Left lobe of liver (tissue), 2 donors: ENCODE data around the gene AKAP3. TPM values are rescaled to one million over a fixed set of nuclear protein-coding genes. Genes with fewer than 3 reads are reported as not detected.

Experiments used
- ATAC-seq: fragments of 200-7000 bp; cut with Tn5 transposase; one replicate; pipeline ENCODE4 v1.9.1; 2020; ENCODE audit warnings: mild to moderate bottlenecking, moderate library complexity
- DNase-seq: peaks from one replicate; pipeline ENCODE4 v3.0.0-alpha.2; 2020; ENCODE audit warnings: low spot score
- total RNA-seq: library from RNA; stranded (reverse); gene quantifications from one replicate; pipeline ENCODE4 v1.2.1, GENCODE V29; 2021
- donor health status: DM: no; HTN: no; CAD: no; lungs with moderate emphysema.
- donor health status: DM: no; HTN: yes; CAD: no.

Gene AKAP3
- 1.6 TPM for total RNA-seq

DNA sequence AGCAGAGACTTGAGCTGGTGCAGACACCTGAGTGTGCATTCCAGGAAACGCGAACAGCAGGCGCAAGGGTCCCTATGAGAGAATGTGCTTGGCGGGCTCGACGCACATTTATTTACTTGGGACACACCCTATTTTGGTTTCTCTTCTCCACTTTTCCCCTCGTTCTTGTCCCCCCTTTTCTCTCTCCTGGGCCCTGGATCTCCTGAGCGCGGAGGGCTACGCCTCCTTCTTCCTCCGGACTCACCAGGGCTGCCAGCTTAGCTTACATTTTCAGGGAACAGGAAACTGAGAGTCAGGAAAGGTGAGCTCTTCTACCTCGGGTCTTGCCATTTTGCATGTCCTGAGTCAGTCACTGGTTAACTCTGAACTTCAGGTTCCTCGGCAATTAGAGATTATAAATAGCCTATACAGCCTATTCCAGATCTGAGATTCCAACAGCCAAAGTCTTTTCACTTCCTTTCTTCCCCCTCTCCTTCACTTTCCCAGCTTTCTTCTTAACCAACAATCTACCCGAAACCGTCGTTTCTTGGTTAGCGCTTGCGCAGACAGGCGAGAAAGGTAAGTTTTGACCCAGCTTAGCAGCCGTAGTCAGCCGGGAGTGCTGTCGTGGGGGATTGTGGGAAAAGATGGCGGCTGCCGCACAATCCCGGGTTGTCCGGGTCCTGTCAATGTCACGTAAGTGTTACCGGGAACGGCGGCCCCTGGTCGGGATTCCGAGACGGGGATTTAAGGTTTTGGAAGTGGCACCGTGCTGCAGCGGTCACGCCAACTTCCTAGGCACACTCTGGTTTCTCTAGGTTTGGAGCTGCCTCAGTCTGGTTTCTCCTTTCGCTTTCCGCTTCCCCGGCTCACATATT is at the start of gene AKAP3, which contains the start of gene NDUFA9:
Gene AKAP3, minus strand, starts transcription at position 551 of the 857 bp plus-strand sequence. CDS start 10,855 bp downstream, outside the sequence.
Gene NDUFA9, plus strand, starts transcription at position 614 of the 857 bp plus-strand sequence. Its CDS starts 13 bp downstream, at position 627.
- peak; percentile 91 for DNase-seq
- peak; percentile 97 for ATAC-seq

DNA sequence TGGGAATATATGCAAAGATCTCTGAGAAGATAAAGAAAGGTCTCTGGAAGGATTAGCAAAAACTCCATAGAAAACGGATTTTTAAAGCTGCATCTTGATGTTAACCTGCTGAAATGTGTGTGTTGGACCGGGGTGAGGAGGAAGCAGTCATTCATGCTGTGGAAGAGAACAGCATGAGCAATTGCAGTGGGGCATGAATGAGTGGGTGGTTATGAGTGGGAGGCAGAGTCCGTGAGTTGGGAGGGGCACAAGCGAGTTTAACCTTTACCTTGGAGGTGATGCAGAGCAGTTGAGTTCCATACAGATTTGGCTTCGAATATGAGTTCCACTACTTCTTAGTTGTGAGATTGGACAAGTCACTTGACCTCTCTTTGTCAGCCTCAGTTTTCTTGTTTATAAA is 41.9 kb upstream of the AKAP3 start:
- ATAC-seq (no peak), DNase-seq (no peak)

- ATAC-seq (no peak), DNase-seq (no peak)
These were observed 36.5 kb upstream of the AKAP3 start for GRCh38 chr12:4685317-4685716.

DNA sequence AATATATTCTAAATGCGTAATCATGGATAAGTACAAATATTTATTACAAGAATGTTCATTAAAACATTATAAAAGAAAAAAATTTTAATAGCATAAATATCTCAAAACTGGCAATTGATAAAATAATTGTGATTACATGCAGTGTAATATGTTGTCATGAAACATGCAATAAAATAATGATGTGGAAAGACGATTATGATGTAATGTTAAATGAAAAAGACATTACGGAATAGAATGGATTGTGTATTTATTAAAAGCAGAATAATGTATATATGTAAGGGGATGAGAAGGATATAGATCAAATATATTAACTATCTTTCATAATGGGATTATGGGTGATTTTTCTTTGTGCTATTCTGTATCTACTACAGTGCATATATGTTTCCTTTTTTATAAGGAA is 32.9 kb upstream of the AKAP3 start:
- DNase-seq, result no peak
- no peak for ATAC-seq

DNA sequence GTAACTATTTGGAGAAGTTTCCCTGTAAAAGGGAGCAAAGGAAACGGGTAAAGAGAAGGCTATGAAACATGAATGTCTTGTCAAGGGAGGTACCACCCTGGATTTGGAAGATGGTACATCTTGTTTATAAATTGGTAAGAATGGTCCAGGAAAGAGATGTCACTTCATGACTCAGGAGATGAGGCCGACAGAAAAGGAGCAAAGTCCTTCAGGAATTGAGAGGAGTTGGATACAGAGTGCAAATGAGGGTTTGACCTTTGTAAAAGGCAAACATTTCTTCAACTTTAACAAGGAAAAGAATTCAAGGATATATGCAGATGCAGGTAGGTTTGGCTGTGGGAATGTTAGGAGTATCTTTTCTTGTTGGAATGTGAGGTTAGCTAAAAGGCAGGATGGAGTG is 30.9 kb upstream of the AKAP3 start:
- no peak for DNase-seq
- ATAC-seq, result no peak

- DNase-seq (no peak), ATAC-seq (no peak)
These were observed 16.4 kb upstream of the AKAP3 start for GRCh38 chr12:4665236-4665635.

DNA sequence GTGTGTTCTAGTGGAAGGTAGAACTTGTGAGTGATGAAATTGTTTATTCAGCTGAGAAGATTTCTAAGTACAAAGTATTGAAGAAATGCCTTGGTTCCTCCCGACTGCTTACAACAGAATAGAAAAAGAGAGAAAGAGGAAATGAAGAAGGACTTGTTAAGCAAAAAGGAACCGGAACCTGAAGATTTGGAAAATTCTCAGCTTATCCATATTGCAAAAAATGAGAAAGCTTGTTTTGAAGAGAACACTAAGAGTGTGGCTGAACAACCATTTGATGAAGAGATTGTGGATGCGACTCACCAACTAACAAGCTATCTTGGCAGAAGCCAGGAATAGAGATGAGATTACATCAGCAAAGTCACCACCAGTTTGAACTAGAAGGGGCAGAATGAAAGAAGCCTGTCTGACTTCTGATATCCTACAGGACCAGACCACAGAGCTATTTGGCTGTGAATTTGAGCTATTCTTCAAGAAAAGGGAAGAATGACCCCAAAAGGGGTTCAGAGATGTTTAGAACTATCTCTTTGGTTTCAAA is 15.2 kb upstream of the AKAP3 start:
- DNase-seq (no peak), ATAC-seq (no peak)

- no peak for ATAC-seq
- DNase-seq, result no peak
These were observed 4.8 kb upstream of the AKAP3 start for GRCh38 chr12:4653691-4654090.

DNA sequence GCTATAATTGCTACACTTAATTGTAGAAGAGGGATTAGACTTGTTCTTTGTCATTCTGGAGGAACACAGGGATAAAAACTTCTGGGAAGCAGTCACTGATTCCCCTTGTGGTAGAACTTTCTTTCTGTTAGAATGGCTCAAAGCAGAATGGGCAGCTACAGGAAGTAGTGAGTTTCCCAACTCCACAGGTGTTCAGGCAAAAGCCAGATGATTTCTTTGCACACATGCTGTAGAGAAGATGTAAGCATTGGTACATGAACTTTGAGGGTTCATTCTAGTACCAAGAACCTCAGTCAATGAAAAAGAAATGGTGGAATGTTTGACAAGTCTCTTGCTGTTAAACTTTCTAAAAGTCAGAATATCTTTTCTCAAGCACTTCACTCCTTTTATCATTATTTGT is 4.4 kb upstream of the AKAP3 start:
- DNase-seq, result no peak

DNA sequence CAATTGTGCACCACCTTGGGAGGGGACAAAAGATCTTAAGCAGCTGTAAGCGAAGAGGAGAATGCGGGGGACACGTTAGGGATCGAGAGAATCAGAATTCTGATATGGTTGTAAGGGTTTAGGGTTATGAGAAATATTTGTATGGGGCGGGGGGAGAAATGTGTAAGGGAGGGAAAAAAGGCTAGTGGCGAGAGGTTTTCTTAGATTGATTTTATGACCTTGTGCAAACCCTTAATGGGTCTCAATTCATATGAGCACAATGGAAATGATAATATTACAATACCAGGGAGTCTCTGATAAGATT is 459 bp upstream of the AKAP3 start:
- DNase-seq, result no peak
- ATAC-seq, result no peak

More for the DNA sequence above, 4.4 kb upstream of the AKAP3 start:
- ATAC-seq, result no peak

- no peak for DNase-seq
- ATAC-seq, result no peak
These were observed 749 bp downstream of the AKAP3 start for GRCh38 chr12:4648104-4648500.

DNA sequence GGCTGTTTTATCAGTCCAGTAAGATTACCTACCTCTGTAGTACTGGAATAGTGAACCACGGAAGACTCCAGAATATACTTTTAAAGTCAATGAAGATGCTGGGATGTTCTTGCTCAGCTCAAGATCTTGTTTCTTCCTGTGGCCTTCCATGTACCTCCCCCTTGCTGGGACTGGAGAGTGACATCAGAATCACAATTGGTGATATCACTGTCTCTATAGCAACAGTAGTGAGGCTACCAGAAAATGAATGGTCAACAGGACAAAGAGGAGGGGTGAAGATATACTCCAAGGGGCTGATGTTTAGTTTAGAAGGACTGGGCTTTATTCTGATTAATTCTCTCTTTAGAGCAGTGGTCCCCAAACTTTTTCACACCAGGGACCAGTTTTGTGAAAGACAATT is 3.8 kb downstream of the AKAP3 start:
- ATAC-seq (no peak), DNase-seq (no peak)

DNA sequence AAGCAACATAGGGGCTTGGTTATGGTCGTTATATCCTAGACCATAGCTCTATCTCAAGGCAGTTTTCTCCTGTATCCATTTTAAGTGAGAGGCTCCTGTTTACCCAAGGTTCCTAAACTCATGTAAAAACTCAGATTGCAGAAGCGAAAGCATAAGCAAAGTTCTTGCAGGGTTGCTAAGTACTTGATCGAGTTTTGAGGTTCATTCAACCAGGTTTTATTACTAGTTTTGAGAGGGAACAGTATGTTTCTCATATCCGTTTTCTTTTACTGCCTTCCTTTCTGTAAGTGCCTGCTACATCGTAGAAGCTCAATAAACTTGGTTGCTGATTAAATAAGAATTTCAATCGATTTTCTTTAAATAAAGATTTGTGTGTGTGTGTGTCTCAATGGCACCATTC is 5.1 kb downstream of the AKAP3 start:
- no peak for ATAC-seq
- DNase-seq, result no peak

- no peak for ATAC-seq
- DNase-seq, result no peak
These were observed 18.6 kb downstream of the AKAP3 start for GRCh38 chr12:4630262-4630661.

- no peak for ATAC-seq
- DNase-seq, result no peak
These were observed 20.4 kb downstream of the AKAP3 start for GRCh38 chr12:4628406-4628805.

- DNase-seq (no peak), ATAC-seq (no peak)
These were observed 22.3 kb downstream of the AKAP3 start for GRCh38 chr12:4626543-4626942.

GRCh38 chr12:4621511-4621910 is 27.3 kb downstream of the AKAP3 start:
- DNase-seq (no peak), ATAC-seq (no peak)

DNA sequence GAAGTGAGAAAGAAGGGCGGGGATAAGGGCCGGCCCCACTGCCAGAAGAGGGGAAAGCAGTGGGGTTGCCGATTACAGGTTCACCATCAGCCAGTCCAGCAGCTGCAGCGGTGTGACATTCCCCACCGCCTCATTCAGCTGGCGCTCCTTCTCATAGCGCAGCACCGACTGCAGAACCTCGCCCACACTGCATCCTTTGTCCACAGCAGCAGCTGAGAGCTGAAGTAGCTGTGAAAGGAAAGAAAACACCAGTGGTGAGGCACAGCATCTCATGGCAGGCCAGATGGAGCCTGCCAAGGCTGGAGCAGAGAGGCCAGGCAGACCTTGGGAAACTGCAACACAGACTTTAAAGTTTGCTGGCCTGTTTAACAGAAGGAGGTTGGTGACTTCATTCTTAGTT is 33.2 kb downstream of the AKAP3 start:
- ATAC-seq, result no peak
- no peak for DNase-seq

- ATAC-seq (no peak), DNase-seq (no peak)
These were observed 38.4 kb downstream of the AKAP3 start for GRCh38 chr12:4610481-4610880.

DNA sequence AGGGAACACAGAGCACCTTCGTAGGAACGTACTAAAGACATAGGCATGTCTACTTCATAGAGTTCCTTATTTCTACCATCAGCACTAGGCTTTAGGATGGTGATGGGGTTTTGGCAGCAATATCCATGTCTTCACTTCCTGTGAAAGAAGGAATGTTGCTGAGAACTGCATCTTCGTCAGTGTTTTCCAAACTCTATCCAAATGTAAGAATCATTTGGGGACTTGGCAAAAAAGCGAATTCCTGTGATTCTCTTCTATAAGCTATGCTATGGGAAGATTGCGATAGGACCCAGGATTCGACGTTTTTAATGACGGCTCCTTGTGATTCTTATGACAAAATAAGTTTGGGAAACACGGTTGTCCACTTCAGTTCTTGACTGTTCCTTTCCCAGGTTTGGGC is 39.8 kb downstream of the AKAP3 start:
- ATAC-seq (no peak), DNase-seq (no peak)

DNA sequence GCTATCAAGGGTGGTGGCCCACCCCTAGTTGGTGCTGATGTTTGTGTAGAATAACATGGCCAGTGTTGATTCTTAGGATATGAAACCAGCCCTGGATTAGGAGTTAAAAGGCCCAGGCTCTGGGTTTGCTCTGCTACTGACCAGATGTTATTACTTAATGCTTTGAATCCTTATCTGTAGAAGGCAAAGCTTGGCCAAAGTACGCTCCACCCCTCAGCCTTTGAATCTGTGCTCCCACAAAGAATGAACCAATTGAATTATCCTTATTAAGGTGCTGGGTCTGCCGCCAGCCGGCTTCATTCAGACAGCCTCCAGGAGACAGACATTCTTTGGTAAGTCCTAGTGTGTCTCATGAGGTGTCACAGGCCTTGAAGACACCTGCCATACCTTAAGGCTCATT is 41.8 kb downstream of the AKAP3 start:
- ATAC-seq, result no peak
- no peak for DNase-seq

DNA sequence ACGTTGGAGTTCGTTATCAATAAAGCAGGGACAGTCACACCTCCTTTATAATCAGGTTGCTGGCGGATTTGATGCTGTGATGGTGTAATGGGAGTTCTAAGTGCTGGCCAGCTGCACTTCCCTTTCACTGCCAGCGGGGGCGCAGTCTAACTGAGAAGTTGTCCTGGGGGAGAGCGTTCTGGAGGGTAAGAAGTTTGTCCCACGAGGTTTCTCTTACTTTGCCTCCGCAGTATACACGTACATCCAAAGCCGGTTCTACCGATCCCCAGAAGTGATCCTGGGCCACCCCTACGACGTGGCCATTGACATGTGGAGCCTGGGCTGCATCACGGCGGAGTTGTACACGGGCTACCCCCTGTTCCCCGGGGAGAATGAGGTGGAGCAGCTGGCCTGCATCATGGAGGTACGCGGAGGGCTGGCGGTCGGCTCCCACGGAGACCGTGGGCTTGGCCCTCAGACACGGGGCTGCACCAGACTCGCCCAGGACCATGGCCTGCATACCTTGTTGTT is 44.1 kb downstream of the AKAP3 start:
- DNase-seq (peak; percentile 81), ATAC-seq (peak; percentile 100)

GRCh38 chr12:4603946-4604345 is 44.9 kb downstream of the AKAP3 start:
- ATAC-seq, result no peak
- no peak for DNase-seq
